Activated CD8-positive, alpha-beta T cell treated with anti-CD3 and anti-CD28 coated beads for 36 hours (primary cell): Measurements from ENCODE around the gene BTF3L4. TPM values are rescaled to one million over a fixed set of nuclear protein-coding genes. Genes with fewer than 3 reads are reported as not detected.

Source experiments
- ATAC-seq: fragments of 200-7000 bp; cut with Tn5 transposase; one replicate; pipeline ENCODE4 v1.10.0; 2021; ENCODE audit warnings: mild to moderate bottlenecking, moderate library complexity
- CTCF ChIA-PET: fragments of 350-600 bp; sonication (Branson Sonifier 250); formaldehyde crosslinking; loops from one replicate; lab custom pipeline; 2021; ENCODE audit warnings: antibody characterized with exemption; lab: Charles Lee
- POLR2A ChIA-PET: fragments of 350-600 bp; sonication (Branson Sonifier 250); formaldehyde crosslinking; loops from one replicate; lab custom pipeline; 2021; ENCODE audit warnings: antibody characterized with exemption; lab: Charles Lee
- DNase-seq: peaks from one replicate; pipeline ENCODE4 v3.0.0-alpha.2; 2020
- H3K27ac Mint-ChIP-seq: one replicate; pipeline ENCODE4 v1.8.0; 2021; ENCODE audit warnings: mild to moderate bottlenecking, mixed read lengths
- H3K27me3 Mint-ChIP-seq: one replicate; pipeline ENCODE4 v1.8.0; 2021; ENCODE audit warnings: mixed read lengths
- H3K36me3 Mint-ChIP-seq: one replicate; pipeline ENCODE4 v1.8.0; 2021; ENCODE audit warnings: low read depth, mixed read lengths
- H3K4me1 Mint-ChIP-seq: one replicate; pipeline ENCODE4 v1.8.0; 2021; ENCODE audit warnings: low read depth, mixed read lengths
- H3K4me3 Mint-ChIP-seq: one replicate; pipeline ENCODE4 v1.8.0; 2021; ENCODE audit warnings: mild to moderate bottlenecking, moderate library complexity, mixed read lengths
- H3K9me3 Mint-ChIP-seq: one replicate; pipeline ENCODE4 v1.8.0; 2021; ENCODE audit warnings: mixed read lengths
- CTCF ChIP-seq: fragments of 200-600 bp; IDR thresholded peaks from one replicate; pipeline ENCODE4 v1.8.0; 2022; ENCODE audit warnings: antibody characterized with exemption, mild to moderate bottlenecking
- intact Hi-C: fragments of 100-400 bp; cut with micrococcal nuclease; formaldehyde crosslinking; loops from one replicate; pipeline ENCODE4 v1.10.0; 2022
- total RNA-seq, 2 experiments: library from RNA; stranded (reverse); gene quantifications; one replicate each; pipeline ENCODE4 v1.2.3, GENCODE V29; 2021

The BTF3L4 gene
- total RNA-seq, 2 experiments from 2014 or later = 30.0 to 33.1 TPM

DNA sequence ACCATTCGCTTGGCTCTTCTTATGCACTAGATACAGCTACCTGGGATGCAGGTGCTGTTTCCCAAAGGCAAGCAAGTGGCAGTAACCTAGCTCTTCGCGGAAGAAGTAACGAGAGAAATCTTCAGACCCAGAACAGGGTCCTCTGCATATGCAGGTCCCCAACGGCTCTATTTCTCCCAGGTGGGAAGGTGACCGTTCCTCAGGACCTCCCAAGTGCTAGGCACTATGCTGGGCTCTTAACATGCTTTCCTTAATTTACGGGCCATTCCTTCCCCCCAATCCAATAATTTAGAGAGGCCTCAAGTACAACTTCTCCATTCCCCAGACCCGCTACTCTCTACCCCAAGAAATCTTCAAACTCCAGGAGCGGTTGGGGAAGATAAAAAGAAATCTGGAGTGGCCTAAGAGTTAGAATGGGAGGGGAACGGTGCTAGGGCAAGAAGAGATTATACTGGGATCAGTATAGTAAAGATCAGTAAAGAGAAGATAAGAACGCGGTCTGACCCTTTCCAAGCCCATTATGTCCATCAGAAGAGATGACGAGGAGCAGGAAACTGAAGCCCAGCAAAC is 1.5 kb upstream of the BTF3L4 start:
- Mint-ChIP-seq H3K4me1 (peaks cover 44% of the 10 kb centered on the region), H3K27me3 (no peaks in the 10 kb centered on the region), H3K9me3 (no peaks in the 10 kb centered on the region), H3K4me3 (peak overlapping the region; percentile 86), H3K36me3 (peaks cover 23% of the 10 kb centered on the region), H3K27ac (peak overlapping the region; percentile 98)
- intact Hi-C loops = no loop called here
- CTCF ChIA-PET = no interaction called here
- no peak for ATAC-seq
- TF ChIP-seq CTCF = no peak
- POLR2A ChIA-PET = interaction anchor here (0.6 to 4.0 kb wide), 7 partner anchors 8 to 349 kb away, joined by 3 to 24 read pairs (median 3); partner anchors contain the start of gene KTI12
- DNase-seq = no peak

DNA sequence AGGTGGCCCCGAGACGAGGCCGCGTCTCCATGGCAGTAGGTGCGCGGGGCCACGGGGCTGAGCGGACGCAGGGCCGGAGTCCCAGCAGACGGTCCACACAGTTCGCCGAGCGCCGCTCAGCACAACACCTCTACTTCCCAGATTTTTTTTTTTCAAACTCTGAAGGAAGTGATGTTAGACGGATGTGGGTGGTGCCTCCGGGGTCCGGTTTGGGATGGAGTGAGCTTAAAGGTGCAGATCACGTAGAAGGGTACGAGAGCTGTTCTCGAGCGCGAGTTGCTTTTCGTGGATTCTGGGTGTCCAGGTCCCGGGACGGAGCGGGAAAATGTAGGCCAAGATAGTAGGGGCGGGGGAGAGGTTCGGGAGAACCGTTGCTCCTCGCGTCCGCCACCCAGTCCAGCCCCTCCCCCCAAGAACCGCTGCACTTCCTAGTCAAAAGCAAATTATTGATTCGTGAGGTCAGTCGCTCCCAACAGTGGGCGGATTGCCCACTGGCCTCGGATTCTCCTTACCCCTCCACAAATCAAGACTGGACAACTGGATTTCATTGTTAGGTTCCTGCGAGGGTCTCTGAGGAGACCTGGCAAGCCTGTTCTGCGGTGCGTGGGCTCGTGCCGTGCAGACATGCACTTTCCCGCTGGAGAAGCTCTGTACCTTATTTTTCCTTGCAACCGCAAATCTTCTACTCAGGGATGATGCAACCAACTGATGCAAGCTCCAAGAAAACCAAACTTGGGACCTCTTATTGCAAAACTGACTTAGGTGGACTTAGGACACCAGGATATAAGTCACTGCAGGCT is 829 bp upstream of the BTF3L4 start, which contains the start of gene TXNDC12:
Gene TXNDC12, minus strand, starts transcription at position 126 of the 800 bp plus-strand sequence. Its CDS starts 95 bp downstream, at position 31.
- no peaks in the 10 kb centered on the region for H3K9me3 Mint-ChIP-seq
- peak; percentile 52 for ATAC-seq
- CTCF ChIA-PET = interaction anchor here (0.6 kb wide), 1 partner anchor 313 kb away, joined by 3 read pairs; no protein-coding TSS in a partner anchor
- intact Hi-C loops = no loop called here
- peak within 1 kb of the TSS; percentile 86 for H3K4me3 Mint-ChIP-seq
- peaks cover 25% of the 10 kb centered on the region for H3K36me3 Mint-ChIP-seq
- POLR2A ChIA-PET = interaction anchor here (0.6 to 4.0 kb wide), 8 partner anchors 8 to 349 kb away, joined by 3 to 24 read pairs (median 3); partner anchors contain the start of gene KTI12
- H3K27ac Mint-ChIP-seq = peak within 1 kb of the TSS; percentile 98
- H3K27me3 Mint-ChIP-seq = no peaks in the 10 kb centered on the region
- peak; percentile 80 for DNase-seq
- TF ChIP-seq CTCF = no peak
- peaks cover 43% of the 10 kb centered on the region for H3K4me1 Mint-ChIP-seq

DNA sequence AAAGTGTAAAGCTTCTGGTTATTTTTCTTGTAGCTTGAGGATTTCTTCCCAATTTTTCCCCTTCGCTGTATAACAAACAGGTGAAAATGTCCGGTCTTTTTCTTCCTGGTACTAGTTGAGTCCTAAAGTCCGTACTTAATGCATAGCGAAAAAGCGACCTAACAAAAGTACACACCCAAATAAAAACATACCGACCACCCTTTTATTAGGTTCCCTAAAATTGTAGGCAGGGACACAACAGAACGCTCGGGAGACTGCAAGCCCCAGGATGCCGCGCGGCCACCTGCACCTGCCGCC is 281 bp upstream of the BTF3L4 start:
- Mint-ChIP-seq H3K4me3 (peak overlapping the region; percentile 86), H3K27ac (peak overlapping the region; percentile 98), H3K4me1 (peaks cover 42% of the 10 kb centered on the region), H3K27me3 (no peaks in the 10 kb centered on the region), H3K9me3 (no peaks in the 10 kb centered on the region), H3K36me3 (peaks cover 30% of the 10 kb centered on the region)
- TF ChIP-seq CTCF = no peak
- POLR2A ChIA-PET = interaction anchor here (0.6 to 4.0 kb wide), 6 partner anchors 15 to 347 kb away, joined by 3 to 24 read pairs (median 3); partner anchors contain the start of gene KTI12
- intact Hi-C loops = no loop called here
- DNase-seq = no peak
- CTCF ChIA-PET = interaction anchor here (0.6 kb wide), 1 partner anchor 313 kb away, joined by 3 read pairs; no protein-coding TSS in a partner anchor
- ATAC-seq = no peak

- Mint-ChIP-seq H3K36me3 (peaks cover 31% of the 10 kb centered on the region), H3K27me3 (no peaks in the 10 kb centered on the region), H3K4me3 (peak overlapping the region; percentile 86), H3K9me3 (no peaks in the 10 kb centered on the region), H3K4me1 (peaks cover 39% of the 10 kb centered on the region), H3K27ac (peak overlapping the region; percentile 98)
- no peak for DNase-seq
- intact Hi-C loops = no loop called here
- no peak for TF ChIP-seq CTCF
- ATAC-seq = no peak
- ChIA-PET POLR2A (interaction anchor here (0.5 to 4.0 kb wide), 4 partner anchors 15 to 177 kb away, joined by 3 to 24 read pairs (median 5); partner anchors contain the start of gene KTI12), CTCF (interaction anchor here (1.0 kb wide), 1 partner anchor 27 kb away, joined by 4 read pairs; no protein-coding TSS in a partner anchor)
Observed at GRCh38 chr1:52056937-52057231, 789 bp downstream of the BTF3L4 start.
